ENCODE measurements around the gene SURF1.

Gene SURF1

GRCh38 chr9:133357656-133358055, 1.4 kb upstream of the SURF1 start:
- Histone ChIP-seq H3K27ac (replicated peaks) (no peak overlapping the region), H3K27me3 (ENCODE audit: insufficient read depth, poor library complexity, severe bottlenecking) (no peaks in the 10 kb centered on the region), H3K4me3 (replicated peaks; ENCODE audit: insufficient read depth, low read length) (no peak overlapping the region)
- no peak for DNase-seq (ENCODE audit: low read depth in 1 of 2, low spot score in 1 of 2)
- TF ChIP-seq CTCF (IDR thresholded peaks at IDR 0.05; ENCODE audit: insufficient read depth, low read length) (no peak), GABPA (IDR thresholded peaks at IDR 0.05; ENCODE audit: low read depth) (no peak), POLR2AphosphoS5 (IDR thresholded peaks at IDR 0.05; ENCODE audit: low read depth) (no peak), SPI1 (IDR thresholded peaks at IDR 0.05; ENCODE audit: borderline replicate concordance, low read depth) (no peak), REST (IDR thresholded peaks at IDR 0.05; ENCODE audit: insufficient replicate concordance, low read depth) (no peak)

- H3K27me3 ChIP-seq (ENCODE audit: insufficient read depth, poor library complexity, severe bottlenecking) = no peaks in the 10 kb centered on the region
- H3K4me3 ChIP-seq (replicated peaks; ENCODE audit: insufficient read depth, low read length) = peak overlapping the region; percentile 70
- peak overlapping the region; percentile 84 for H3K27ac ChIP-seq (replicated peaks)
- TF ChIP-seq GABPA (IDR thresholded peaks at IDR 0.05; ENCODE audit: low read depth) (no peak), CTCF (IDR thresholded peaks at IDR 0.05; ENCODE audit: insufficient read depth, low read length) (no peak), POLR2AphosphoS5 (IDR thresholded peaks at IDR 0.05; ENCODE audit: low read depth) (no peak)
- no peak for DNase-seq (ENCODE audit: low read depth in 1 of 2, low spot score in 1 of 2)
Observed at GRCh38 chr9:133355881-133356357, 368 bp downstream of the SURF1 start.

- peak in 1 of 2 experiments; percentile 91 for DNase-seq (ENCODE audit: low read depth in 1 of 2, low spot score in 1 of 2)
- TF ChIP-seq CTCF (IDR thresholded peaks at IDR 0.05; ENCODE audit: insufficient read depth, low read length) (no peak), POLR2AphosphoS5 (IDR thresholded peaks at IDR 0.05; ENCODE audit: low read depth) (peak; percentile 81), SPI1 (IDR thresholded peaks at IDR 0.05; ENCODE audit: borderline replicate concordance, low read depth) (peak; percentile 58; the same call in 1 of the 2 replicates), REST (IDR thresholded peaks at IDR 0.05; ENCODE audit: insufficient replicate concordance, low read depth) (no peak), GABPA (IDR thresholded peaks at IDR 0.05; ENCODE audit: low read depth) (no peak)
- no peaks in the 10 kb centered on the region for H3K27me3 ChIP-seq (ENCODE audit: insufficient read depth, poor library complexity, severe bottlenecking)
- peak overlapping the region; percentile 84 for H3K27ac ChIP-seq (replicated peaks)
- no peak overlapping the region for H3K4me3 ChIP-seq (replicated peaks; ENCODE audit: insufficient read depth, low read length)
Observed at GRCh38 chr9:133354766-133355165, 1.5 kb downstream of the SURF1 start.

- no peak overlapping the region for H3K4me3 ChIP-seq (replicated peaks; ENCODE audit: insufficient read depth, low read length)
- DNase-seq (ENCODE audit: low read depth in 1 of 2, low spot score in 1 of 2) = no peak
- no peaks in the 10 kb centered on the region for H3K27me3 ChIP-seq (ENCODE audit: insufficient read depth, poor library complexity, severe bottlenecking)
- H3K27ac ChIP-seq (replicated peaks) = no peak overlapping the region
- TF ChIP-seq POLR2AphosphoS5 (IDR thresholded peaks at IDR 0.05; ENCODE audit: low read depth) (peak; percentile 41; the same call in 1 of the 2 replicates), SPI1 (IDR thresholded peaks at IDR 0.05; ENCODE audit: borderline replicate concordance, low read depth) (no peak)
Observed at GRCh38 chr9:133353548-133353947, 2.7 kb downstream of the SURF1 start.

Data from HL-60 (cell line).